Activated naive CD8-positive, alpha-beta T cell treated with anti-CD3 and anti-CD28 coated beads, Interleukin-2, amount 50 U/mL, for 24 hours (primary cell): Measurements from ENCODE around the gene MRPL40.

Source experiments
- ATAC-seq: fragments of 150-1000 bp; cut with Tn5 transposase; one replicate; pipeline ENCODE4 v1.10.0; 2021
- DNase-seq: peaks from one replicate; pipeline ENCODE4 v3.0.0; 2021
- H3K27ac Mint-ChIP-seq: one replicate; pipeline ENCODE4 v1.8.0; 2021; ENCODE audit warnings: mild to moderate bottlenecking, mixed read lengths
- H3K27me3 Mint-ChIP-seq: one replicate; pipeline ENCODE4 v1.8.0; 2021; ENCODE audit warnings: mixed read lengths
- H3K36me3 Mint-ChIP-seq: one replicate; pipeline ENCODE4 v1.8.0; 2021; ENCODE audit warnings: low read depth, mixed read lengths
- H3K4me1 Mint-ChIP-seq: one replicate; pipeline ENCODE4 v1.8.0; 2021; ENCODE audit warnings: mixed read lengths
- H3K4me3 Mint-ChIP-seq: one replicate; pipeline ENCODE4 v1.8.0; 2021; ENCODE audit warnings: mild to moderate bottlenecking, moderate library complexity, mixed read lengths
- H3K9me3 Mint-ChIP-seq: one replicate; pipeline ENCODE4 v1.8.0; 2021; ENCODE audit warnings: mixed read lengths

The MRPL40 gene

GRCh38 chr22:19471572-19471971 is 39.2 kb downstream of the MRPL40 start:
- Mint-ChIP-seq H3K4me3 (no peak overlapping the region), H3K4me1 (peaks cover 7% of the 10 kb centered on the region), H3K9me3 (no peaks in the 10 kb centered on the region), H3K27me3 (no peaks in the 10 kb centered on the region), H3K36me3 (peaks cover 54% of the 10 kb centered on the region), H3K27ac (no peak overlapping the region)
- ATAC-seq (no peak), DNase-seq (no peak)

GRCh38 chr22:19472233-19472632 is 39.9 kb downstream of the MRPL40 start:
- no peak overlapping the region for H3K4me3 Mint-ChIP-seq
- H3K4me1 Mint-ChIP-seq: peaks cover 10% of the 10 kb centered on the region
- DNase-seq: no peak
- H3K36me3 Mint-ChIP-seq: peaks cover 51% of the 10 kb centered on the region
- no peaks in the 10 kb centered on the region for H3K27me3 Mint-ChIP-seq
- no peaks in the 10 kb centered on the region for H3K9me3 Mint-ChIP-seq
- no peak overlapping the region for H3K27ac Mint-ChIP-seq
- ATAC-seq: no peak

DNA sequence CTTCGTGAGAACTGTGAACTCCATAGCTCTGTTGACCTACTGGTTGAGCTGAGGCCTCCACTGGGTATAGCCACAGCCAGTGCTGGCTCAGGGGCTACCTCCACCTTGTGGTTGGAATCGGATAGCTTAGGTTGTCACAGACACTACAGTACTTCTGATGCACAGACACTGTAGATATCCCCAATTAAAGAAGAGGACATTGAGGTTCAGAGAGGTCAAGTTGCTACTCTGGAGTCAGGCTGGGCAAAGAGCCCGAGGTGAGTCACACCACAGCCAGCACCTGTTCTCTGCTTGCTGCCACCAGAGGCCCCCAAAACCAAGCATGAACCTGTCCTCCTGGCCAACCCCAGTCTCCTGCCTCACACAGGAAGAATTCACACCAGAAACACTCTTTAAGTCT is 41.2 kb downstream of the MRPL40 start:
- peaks cover 18% of the 10 kb centered on the region for H3K4me1 Mint-ChIP-seq
- no peaks in the 10 kb centered on the region for H3K27me3 Mint-ChIP-seq
- no peak overlapping the region for H3K27ac Mint-ChIP-seq
- H3K9me3 Mint-ChIP-seq: no peaks in the 10 kb centered on the region
- H3K4me3 Mint-ChIP-seq: no peak overlapping the region
- H3K36me3 Mint-ChIP-seq: peaks cover 38% of the 10 kb centered on the region
- no peak for DNase-seq
- peak; percentile 29 for ATAC-seq

GRCh38 chr22:19476023-19476422 is 43.7 kb downstream of the MRPL40 start:
- H3K4me3 Mint-ChIP-seq: no peak overlapping the region
- ATAC-seq: no peak

DNA sequence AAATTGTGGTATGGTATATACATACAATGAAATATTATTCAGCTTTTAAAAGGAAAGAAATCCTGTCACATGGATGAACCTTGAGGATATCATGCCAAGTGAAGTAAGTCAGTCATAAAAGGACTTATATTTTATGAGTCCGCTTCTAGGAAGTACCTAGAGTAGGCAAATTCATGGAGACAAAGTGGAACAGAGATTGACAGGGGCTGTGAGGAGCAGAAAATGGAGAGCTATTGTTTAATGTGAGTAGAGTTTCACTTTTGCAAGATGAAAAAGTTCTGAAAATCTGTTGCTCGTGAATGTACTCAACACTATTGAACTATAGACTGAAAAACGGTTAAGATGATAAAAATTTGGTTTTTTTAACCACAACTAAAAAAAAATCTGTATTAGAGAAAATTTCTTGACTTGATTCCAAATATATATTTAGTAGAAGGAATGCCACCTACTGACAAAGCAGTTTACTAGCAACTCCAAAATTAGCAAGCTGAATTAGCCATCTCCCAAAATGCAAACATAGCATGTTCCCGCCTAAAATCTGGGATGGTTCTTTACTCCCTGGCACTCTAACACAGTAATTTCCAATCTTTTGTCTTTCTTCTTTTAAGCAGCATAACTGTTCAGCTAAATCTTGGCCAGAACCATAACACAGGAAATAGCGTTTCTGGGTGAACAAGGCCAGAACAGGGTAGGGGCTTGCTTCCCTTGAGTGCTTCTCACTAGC is 45.1 kb downstream of the MRPL40 start:
- Mint-ChIP-seq H3K9me3 (no peaks in the 10 kb centered on the region), H3K27ac (peak overlapping the region; percentile 99), H3K36me3 (peaks cover 28% of the 10 kb centered on the region), H3K4me1 (peaks cover 33% of the 10 kb centered on the region), H3K27me3 (peaks cover 2% of the 10 kb centered on the region), H3K4me3 (peak overlapping the region; percentile 97)
- ATAC-seq: no peak
- DNase-seq: no peak

More at GRCh38 chr22:19476023-19476422, 43.7 kb downstream of the MRPL40 start:
- DNase-seq: no peak
- Mint-ChIP-seq H3K4me1 (peaks cover 31% of the 10 kb centered on the region), H3K9me3 (no peaks in the 10 kb centered on the region), H3K27ac (no peak overlapping the region), H3K27me3 (peaks cover 2% of the 10 kb centered on the region), H3K36me3 (peaks cover 37% of the 10 kb centered on the region)

GRCh38 chr22:19478045-19478900 is 45.9 kb downstream of the MRPL40 start:
- peaks cover 32% of the 10 kb centered on the region for H3K36me3 Mint-ChIP-seq
- peak overlapping the region; percentile 99 for H3K27ac Mint-ChIP-seq
- H3K9me3 Mint-ChIP-seq: no peaks in the 10 kb centered on the region
- H3K4me3 Mint-ChIP-seq: peak overlapping the region; percentile 97
- ATAC-seq (no peak), DNase-seq (peak; percentile 12)
- peaks cover 34% of the 10 kb centered on the region for H3K4me1 Mint-ChIP-seq
- peaks cover 2% of the 10 kb centered on the region for H3K27me3 Mint-ChIP-seq

GRCh38 chr22:19478901-19479354 is 46.6 kb downstream of the MRPL40 start, which contains the start of gene UFD1:
Gene UFD1 (minus strand): TSS chr22:19479193. CDS start chr22:19479085, 108 bp downstream.
- H3K4me3 Mint-ChIP-seq: peak within 1 kb of the TSS; percentile 97

DNA sequence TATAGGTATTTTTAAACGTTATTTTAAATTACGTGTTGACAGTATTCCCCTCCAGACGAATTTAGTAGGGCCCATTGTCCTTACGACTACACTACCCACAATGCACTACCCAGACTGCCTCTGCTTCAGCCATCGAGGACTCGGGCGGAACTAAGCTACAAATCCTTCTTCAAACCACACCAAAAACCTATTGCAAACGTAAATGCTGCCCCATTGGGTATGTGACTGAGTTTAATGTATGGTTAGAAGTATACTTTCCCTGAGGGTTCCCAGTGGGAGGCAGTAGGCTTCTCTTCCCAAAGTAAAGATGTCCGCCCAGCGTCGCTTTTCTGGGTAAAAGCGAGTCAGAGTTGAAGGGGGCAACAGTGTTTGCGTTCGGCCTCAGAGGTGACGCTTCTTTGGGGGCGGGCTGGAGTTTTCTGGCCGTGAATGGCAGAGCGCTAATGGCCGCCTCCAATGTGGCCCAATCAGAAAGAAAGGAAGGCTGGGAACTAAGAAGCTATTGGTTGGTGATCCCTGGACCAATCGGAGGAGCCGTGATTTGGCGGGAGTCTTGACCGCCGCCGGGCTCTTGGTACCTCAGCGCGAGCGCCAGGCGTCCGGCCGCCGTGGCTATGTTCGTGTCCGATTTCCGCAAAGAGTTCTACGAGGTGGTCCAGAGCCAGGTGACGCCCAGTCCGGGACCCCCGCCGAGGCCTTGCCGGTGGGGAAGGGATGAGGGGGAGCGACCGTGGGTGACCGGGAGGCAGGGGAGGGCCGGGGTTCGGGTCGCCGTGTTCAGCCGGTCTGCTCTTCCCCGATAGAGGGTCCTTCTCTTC is 47.2 kb downstream of the MRPL40 start, which contains the start of gene CDC45:
TSS of gene CDC45 (plus strand) at position 566 of the 818 bp plus-strand sequence. CDS start at position 615, 49 bp downstream.
- Mint-ChIP-seq H3K4me3 (peak within 1 kb of the TSS; percentile 97), H3K9me3 (no peaks in the 10 kb centered on the region), H3K27ac (peak within 1 kb of the TSS; percentile 99), H3K36me3 (peaks cover 38% of the 10 kb centered on the region), H3K27me3 (peaks cover 2% of the 10 kb centered on the region), H3K4me1 (peaks cover 40% of the 10 kb centered on the region)
- ATAC-seq (peak; percentile 95), DNase-seq (peak; percentile 91)

More at GRCh38 chr22:19478901-19479354, 46.6 kb downstream of the MRPL40 start, which contains the start of gene UFD1:
- H3K27me3 Mint-ChIP-seq: peaks cover 2% of the 10 kb centered on the region
- peak within 1 kb of the TSS; percentile 99 for H3K27ac Mint-ChIP-seq
- ATAC-seq (peak; percentile 58), DNase-seq (peak; percentile 82)
- H3K4me1 Mint-ChIP-seq: peaks cover 40% of the 10 kb centered on the region
- H3K9me3 Mint-ChIP-seq: no peaks in the 10 kb centered on the region
- peaks cover 34% of the 10 kb centered on the region for H3K36me3 Mint-ChIP-seq

- no peak for DNase-seq
- Mint-ChIP-seq H3K9me3 (no peaks in the 10 kb centered on the region), H3K27me3 (peaks cover 2% of the 10 kb centered on the region), H3K4me1 (peaks cover 40% of the 10 kb centered on the region), H3K27ac (peak overlapping the region; percentile 99), H3K36me3 (peaks cover 44% of the 10 kb centered on the region), H3K4me3 (peak overlapping the region; percentile 97)
- ATAC-seq: peak; percentile 0
Measured at GRCh38 chr22:19480173-19480568, 47.8 kb downstream of the MRPL40 start.

DNA sequence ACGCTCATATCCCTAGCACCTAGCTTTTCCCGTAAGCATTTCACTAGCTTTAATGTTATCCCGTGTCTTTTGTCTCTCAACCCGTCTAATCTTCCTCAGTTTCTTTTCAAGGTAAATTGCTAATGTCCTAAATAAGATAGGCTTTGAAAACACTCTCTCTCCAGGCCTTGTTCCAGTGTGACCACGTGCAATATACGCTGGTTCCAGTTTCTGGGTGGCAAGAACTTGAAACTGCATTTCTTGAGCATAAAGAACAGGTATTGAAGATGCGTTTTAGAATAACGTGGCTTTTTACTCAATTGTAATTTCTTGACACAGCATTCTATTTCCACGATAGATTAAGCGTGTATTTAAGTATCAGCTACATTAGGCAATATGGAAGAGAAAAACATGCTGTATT is 48.4 kb downstream of the MRPL40 start:
- Mint-ChIP-seq H3K4me1 (peaks cover 39% of the 10 kb centered on the region), H3K36me3 (peaks cover 42% of the 10 kb centered on the region), H3K9me3 (no peaks in the 10 kb centered on the region)

DNA sequence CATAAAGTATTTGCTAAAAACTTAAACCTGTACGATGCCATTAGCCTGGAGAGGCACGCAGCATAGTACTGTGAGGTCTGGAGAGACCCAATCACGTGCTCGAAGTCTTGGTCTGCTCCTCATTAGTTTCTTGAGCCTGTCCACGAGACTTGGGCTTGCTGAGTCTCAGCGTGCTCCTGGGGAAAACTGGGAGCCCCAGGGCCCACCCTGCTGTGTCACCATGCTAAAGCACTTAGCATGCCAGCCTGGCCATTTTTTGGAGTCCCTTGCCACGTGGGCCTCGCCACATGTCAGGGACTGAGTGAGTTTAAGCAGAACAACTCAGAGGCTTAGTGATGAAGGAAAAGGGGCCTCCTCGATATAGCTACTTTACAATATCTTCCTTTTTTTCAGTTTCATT is 50.0 kb downstream of the MRPL40 start:
- no peaks in the 10 kb centered on the region for H3K9me3 Mint-ChIP-seq
- no peak overlapping the region for H3K27ac Mint-ChIP-seq
- no peak overlapping the region for H3K4me3 Mint-ChIP-seq
- H3K36me3 Mint-ChIP-seq: peaks cover 45% of the 10 kb centered on the region
- no peak for ATAC-seq
- no peak for DNase-seq
- peaks cover 2% of the 10 kb centered on the region for H3K27me3 Mint-ChIP-seq
- H3K4me1 Mint-ChIP-seq: peaks cover 29% of the 10 kb centered on the region

More for the DNA sequence above, 48.4 kb downstream of the MRPL40 start:
- Mint-ChIP-seq H3K4me3 (peak overlapping the region; percentile 97), H3K27me3 (peaks cover 2% of the 10 kb centered on the region), H3K27ac (peak overlapping the region; percentile 99)
- no peak for DNase-seq
- no peak for ATAC-seq

DNA sequence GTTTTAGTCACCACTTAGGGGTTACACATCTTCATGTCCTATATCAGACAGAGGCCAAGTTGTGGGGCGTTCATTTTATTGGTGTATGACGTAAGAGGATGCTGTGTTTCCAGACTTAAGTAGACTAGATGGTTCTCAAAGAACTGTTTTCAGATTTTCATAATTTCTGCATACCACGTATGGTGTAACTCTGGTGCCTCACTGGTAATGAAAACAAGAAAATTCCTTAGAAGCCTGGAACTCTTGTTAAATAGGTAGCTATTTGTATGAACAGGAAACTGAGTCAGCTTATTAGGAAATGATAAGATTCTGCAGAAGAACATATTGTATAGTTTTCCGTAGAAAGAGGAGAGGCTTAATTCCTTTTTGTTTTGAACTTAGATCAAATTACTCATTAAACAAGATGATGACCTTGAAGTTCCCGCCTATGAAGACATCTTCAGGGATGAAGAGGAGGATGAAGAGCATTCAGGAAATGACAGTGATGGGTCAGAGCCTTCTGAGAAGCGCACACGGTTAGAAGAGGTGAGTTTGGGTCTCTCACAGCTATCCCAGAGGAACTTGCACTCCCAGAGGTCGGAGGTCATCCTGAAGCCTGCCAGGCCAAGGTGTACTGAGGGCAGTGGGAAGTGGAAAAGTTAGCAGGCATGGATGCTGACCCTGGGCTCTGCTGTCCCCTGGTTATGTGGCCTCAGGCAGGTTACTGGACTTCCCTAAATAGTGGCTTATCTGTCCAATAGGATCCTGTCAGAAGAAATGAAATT is 51.3 kb downstream of the MRPL40 start:
- no peak overlapping the region for H3K4me3 Mint-ChIP-seq
- no peak for DNase-seq
- H3K4me1 Mint-ChIP-seq: peaks cover 22% of the 10 kb centered on the region
- peaks cover 52% of the 10 kb centered on the region for H3K36me3 Mint-ChIP-seq
- no peaks in the 10 kb centered on the region for H3K9me3 Mint-ChIP-seq
- H3K27ac Mint-ChIP-seq: no peak overlapping the region
- ATAC-seq: no peak
- peaks cover 2% of the 10 kb centered on the region for H3K27me3 Mint-ChIP-seq
